MM.1S (cell line): ENCODE results near the gene TMPRSS3.

ENCODE experiments used
- EZH2 ChIP-seq: fragments of 300-600 bp; sonication (generic); optimal IDR thresholded peaks from 2 replicates; pipeline ENCODE3; 2017; ENCODE audit warnings: low read depth, mild to moderate bottlenecking, antibody characterized with exemption, low read length, mixed read lengths
- TF ChIP-seq, protein P1 (sequence below): fragments of 300-600 bp; sonication (generic); IDR thresholded peaks from 2 replicates; pipeline ENCODE4 v1.5.1; 2016; ENCODE audit warnings: antibody characterized with exemption, low read length, mixed read lengths

DNA sequence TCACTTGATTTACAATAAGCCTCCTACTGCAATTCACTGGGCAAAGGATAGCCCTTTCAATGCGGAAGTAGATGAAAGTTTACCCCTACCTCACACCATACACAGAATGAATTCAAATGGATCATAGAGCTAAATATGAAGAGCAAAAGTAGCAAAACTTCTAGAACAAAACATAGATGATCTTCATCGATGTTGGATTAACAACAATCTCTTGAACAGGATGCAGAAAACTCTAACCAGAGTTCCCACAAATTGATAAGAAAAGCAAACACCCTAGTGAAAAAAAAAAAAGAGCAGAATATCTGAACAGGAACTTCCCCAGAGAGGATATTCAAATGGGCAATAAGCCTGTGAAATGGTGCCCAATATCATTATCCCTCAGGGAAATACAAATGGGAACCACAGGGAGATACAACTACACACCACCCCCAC, 6.0 kb upstream of the TMPRSS3 start:
- TF ChIP-seq, protein P1, sequence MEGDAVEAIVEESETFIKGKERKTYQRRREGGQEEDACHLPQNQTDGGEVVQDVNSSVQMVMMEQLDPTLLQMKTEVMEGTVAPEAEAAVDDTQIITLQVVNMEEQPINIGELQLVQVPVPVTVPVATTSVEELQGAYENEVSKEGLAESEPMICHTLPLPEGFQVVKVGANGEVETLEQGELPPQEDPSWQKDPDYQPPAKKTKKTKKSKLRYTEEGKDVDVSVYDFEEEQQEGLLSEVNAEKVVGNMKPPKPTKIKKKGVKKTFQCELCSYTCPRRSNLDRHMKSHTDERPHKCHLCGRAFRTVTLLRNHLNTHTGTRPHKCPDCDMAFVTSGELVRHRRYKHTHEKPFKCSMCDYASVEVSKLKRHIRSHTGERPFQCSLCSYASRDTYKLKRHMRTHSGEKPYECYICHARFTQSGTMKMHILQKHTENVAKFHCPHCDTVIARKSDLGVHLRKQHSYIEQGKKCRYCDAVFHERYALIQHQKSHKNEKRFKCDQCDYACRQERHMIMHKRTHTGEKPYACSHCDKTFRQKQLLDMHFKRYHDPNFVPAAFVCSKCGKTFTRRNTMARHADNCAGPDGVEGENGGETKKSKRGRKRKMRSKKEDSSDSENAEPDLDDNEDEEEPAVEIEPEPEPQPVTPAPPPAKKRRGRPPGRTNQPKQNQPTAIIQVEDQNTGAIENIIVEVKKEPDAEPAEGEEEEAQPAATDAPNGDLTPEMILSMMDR = no peak
- no peak for TF ChIP-seq EZH2
